Stimulated activated CD8-positive, alpha-beta memory T cell treated with anti-CD3 and anti-CD28 coated beads, Interleukin-4, amount 100 ng/mL, for 24 hours (primary cell): Measurements from ENCODE around the gene ATPAF1.

Experiments used
- DNase-seq: peaks from one replicate; pipeline ENCODE4 v3.0.0-alpha.2; 2020; ENCODE audit warnings: low read depth

Gene ATPAF1

GRCh38 chr1:46650491-46650890, 17.7 kb downstream of the ATPAF1 start:
- DNase-seq: no peak

- no peak for DNase-seq
These were observed 18.4 kb downstream of the ATPAF1 start for GRCh38 chr1:46649764-46650163.

GRCh38 chr1:46647611-46648010, 20.6 kb downstream of the ATPAF1 start:
- no peak for DNase-seq

- DNase-seq: no peak
These were observed 21.3 kb downstream of the ATPAF1 start for GRCh38 chr1:46646844-46647243.

- DNase-seq: no peak
These were observed 21.8 kb downstream of the ATPAF1 start for GRCh38 chr1:46646331-46646730.

GRCh38 chr1:46645815-46646214, 22.3 kb downstream of the ATPAF1 start:
- no peak for DNase-seq

- DNase-seq: no peak
These were observed 24.8 kb downstream of the ATPAF1 start for GRCh38 chr1:46643368-46643775.

- no peak for DNase-seq
These were observed 26.0 kb downstream of the ATPAF1 start for GRCh38 chr1:46642115-46642680.

- DNase-seq: no peak
These were observed 28.6 kb downstream of the ATPAF1 start for GRCh38 chr1:46639547-46639946.

GRCh38 chr1:46638921-46639320, 29.2 kb downstream of the ATPAF1 start:
- no peak for DNase-seq

GRCh38 chr1:46637444-46638083, 30.6 kb downstream of the ATPAF1 start:
- no peak for DNase-seq

GRCh38 chr1:46635205-46635604, 33.0 kb downstream of the ATPAF1 start:
- DNase-seq: no peak

GRCh38 chr1:46630719-46631118, 37.4 kb downstream of the ATPAF1 start:
- DNase-seq: no peak

GRCh38 chr1:46623743-46624644, 44.2 kb downstream of the ATPAF1 start:
- DNase-seq: no peak

- no peak for DNase-seq
These were observed 45.8 kb downstream of the ATPAF1 start for GRCh38 chr1:46622344-46622743.

GRCh38 chr1:46621930-46622329, 46.2 kb downstream of the ATPAF1 start:
- no peak for DNase-seq

GRCh38 chr1:46619656-46620258, 48.4 kb downstream of the ATPAF1 start:
- no peak for DNase-seq

GRCh38 chr1:46618754-46619415, 49.3 kb downstream of the ATPAF1 start:
- no peak for DNase-seq

GRCh38 chr1:46617833-46618232, 50.3 kb downstream of the ATPAF1 start:
- no peak for DNase-seq

- no peak for DNase-seq
These were observed 50.9 kb downstream of the ATPAF1 start for GRCh38 chr1:46617108-46617800.

- peak; percentile 57 for DNase-seq
These were observed 51.7 kb downstream of the ATPAF1 start, which contains the start of gene MOB3C for GRCh38 chr1:46616277-46617107. Gene MOB3C (minus strand): TSS chr1:46616811. CDS start chr1:46613321, 3,490 bp downstream.
